Activated CD8-positive, alpha-beta memory T cell treated with anti-CD3 and anti-CD28 coated beads, Interleukin-2, amount 50 U/mL, for 1 hour (primary cell): ENCODE results near the gene SUCNR1.
"Not testable (repeated sequence)": the region's sequence is repeated elsewhere in the genome, so short reads cannot be mapped to it uniquely, and the experiment has no call there.

Experiments used
- DNase-seq: peaks from one replicate; pipeline ENCODE4 v3.0.0-alpha.2; 2020; ENCODE audit errors: extremely low read depth

SUCNR1 gene

GRCh38 chr3:151871639-151872468 is 1.6 kb upstream of the SUCNR1 start:
- DNase-seq: no peak

- not testable (repeated sequence) for DNase-seq
Observed at GRCh38 chr3:151874079-151874478, 636 bp downstream of the SUCNR1 start.

- DNase-seq: no peak
Observed at GRCh38 chr3:151875759-151876158, 2.3 kb downstream of the SUCNR1 start.

GRCh38 chr3:151877269-151877668 is 3.8 kb downstream of the SUCNR1 start:
- DNase-seq: no peak

GRCh38 chr3:151878465-151878864 is 5.0 kb downstream of the SUCNR1 start:
- DNase-seq: no peak

GRCh38 chr3:151879037-151879436 is 5.6 kb downstream of the SUCNR1 start:
- no peak for DNase-seq

- no peak for DNase-seq
Observed at GRCh38 chr3:151879679-151880415, 6.4 kb downstream of the SUCNR1 start.

- no peak for DNase-seq
Observed at GRCh38 chr3:151880416-151880690, 6.9 kb downstream of the SUCNR1 start.

GRCh38 chr3:151881137-151881536 is 7.7 kb downstream of the SUCNR1 start:
- DNase-seq: no peak

- DNase-seq: not testable (repeated sequence)
Observed at GRCh38 chr3:151885397-151885796, 12.0 kb downstream of the SUCNR1 start.

- DNase-seq: not testable (repeated sequence)
Observed at GRCh38 chr3:151887450-151888211, 14.2 kb downstream of the SUCNR1 start.

GRCh38 chr3:151890721-151891141 is 17.3 kb downstream of the SUCNR1 start:
- no peak for DNase-seq

- no peak for DNase-seq
Observed at GRCh38 chr3:151891721-151892120, 18.3 kb downstream of the SUCNR1 start.

- no peak for DNase-seq
Observed at GRCh38 chr3:151894219-151894618, 20.8 kb downstream of the SUCNR1 start.

- no peak for DNase-seq
Observed at GRCh38 chr3:151895478-151896241, 22.2 kb downstream of the SUCNR1 start.

- DNase-seq: no peak
Observed at GRCh38 chr3:151896246-151897012, 23.0 kb downstream of the SUCNR1 start.

GRCh38 chr3:151898121-151898520 is 24.7 kb downstream of the SUCNR1 start:
- not testable (repeated sequence) for DNase-seq

GRCh38 chr3:151898564-151899261 is 25.3 kb downstream of the SUCNR1 start:
- not testable (repeated sequence) for DNase-seq

GRCh38 chr3:151899996-151900395 is 26.6 kb downstream of the SUCNR1 start:
- DNase-seq: no peak

- no peak for DNase-seq
Observed at GRCh38 chr3:151900460-151900859, 27.0 kb downstream of the SUCNR1 start.
